ENCODE results near the gene FTO.

FTO gene

DNA sequence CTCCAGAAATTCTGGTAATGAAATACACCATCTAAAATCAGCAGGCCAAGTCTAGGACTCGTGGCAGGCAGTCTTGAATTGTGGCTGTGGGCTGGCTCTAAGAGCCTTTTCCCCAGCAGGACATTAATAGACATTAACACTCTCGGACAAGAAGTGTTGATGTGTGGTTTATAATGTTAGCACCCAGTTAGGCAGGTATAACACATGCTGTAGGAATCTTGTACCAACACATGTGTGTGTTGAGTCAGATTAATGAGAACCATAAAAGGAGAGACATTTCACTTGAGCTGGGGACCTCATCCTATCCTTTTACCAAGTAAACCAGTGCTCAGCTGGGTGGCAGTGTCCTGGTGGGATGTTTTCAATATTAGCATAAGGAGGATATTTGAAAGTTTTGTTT is 264.5 kb downstream of the FTO start:
- H3K27me3 ChIP-seq = no peaks in the 10 kb centered on the region
- H3K36me3 ChIP-seq = no peaks in the 10 kb centered on the region
- no peak for DNase-seq
- no peaks in the 10 kb centered on the region; the same call in 1 of the 2 replicates for H3K4me1 ChIP-seq
- TF ChIP-seq, protein P1, sequence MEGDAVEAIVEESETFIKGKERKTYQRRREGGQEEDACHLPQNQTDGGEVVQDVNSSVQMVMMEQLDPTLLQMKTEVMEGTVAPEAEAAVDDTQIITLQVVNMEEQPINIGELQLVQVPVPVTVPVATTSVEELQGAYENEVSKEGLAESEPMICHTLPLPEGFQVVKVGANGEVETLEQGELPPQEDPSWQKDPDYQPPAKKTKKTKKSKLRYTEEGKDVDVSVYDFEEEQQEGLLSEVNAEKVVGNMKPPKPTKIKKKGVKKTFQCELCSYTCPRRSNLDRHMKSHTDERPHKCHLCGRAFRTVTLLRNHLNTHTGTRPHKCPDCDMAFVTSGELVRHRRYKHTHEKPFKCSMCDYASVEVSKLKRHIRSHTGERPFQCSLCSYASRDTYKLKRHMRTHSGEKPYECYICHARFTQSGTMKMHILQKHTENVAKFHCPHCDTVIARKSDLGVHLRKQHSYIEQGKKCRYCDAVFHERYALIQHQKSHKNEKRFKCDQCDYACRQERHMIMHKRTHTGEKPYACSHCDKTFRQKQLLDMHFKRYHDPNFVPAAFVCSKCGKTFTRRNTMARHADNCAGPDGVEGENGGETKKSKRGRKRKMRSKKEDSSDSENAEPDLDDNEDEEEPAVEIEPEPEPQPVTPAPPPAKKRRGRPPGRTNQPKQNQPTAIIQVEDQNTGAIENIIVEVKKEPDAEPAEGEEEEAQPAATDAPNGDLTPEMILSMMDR (IDR thresholded peaks at IDR 0.05; ENCODE audit: low read depth, low read length) = no peak
- H3K4me3 ChIP-seq (ENCODE audit: low read depth, low read length) = no peak overlapping the region
- no peaks in the 10 kb centered on the region for H3K9me3 ChIP-seq

DNA sequence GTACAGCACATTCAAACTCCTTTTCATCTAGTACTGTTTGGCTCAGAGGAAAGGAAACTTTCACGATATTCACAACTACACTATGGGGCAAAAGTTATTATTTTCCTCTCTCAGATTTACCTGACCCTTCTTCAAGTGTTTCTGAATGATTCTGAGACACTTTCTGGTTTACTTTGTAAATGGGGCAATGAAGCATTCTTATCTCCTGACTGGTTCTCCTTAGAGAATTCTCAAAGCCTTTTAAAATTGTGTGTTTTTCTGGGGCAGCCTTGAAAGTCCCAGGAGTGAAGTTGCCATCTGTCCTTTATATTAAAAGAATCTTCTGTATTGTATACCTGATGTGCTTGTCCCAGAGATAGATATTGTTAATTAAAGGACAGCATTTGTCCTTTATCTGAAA is 264.9 kb downstream of the FTO start:
- TF ChIP-seq, protein P1 (IDR thresholded peaks at IDR 0.05; ENCODE audit: low read depth, low read length) = no peak
- Histone ChIP-seq H3K36me3 (no peaks in the 10 kb centered on the region), H3K4me3 (ENCODE audit: low read depth, low read length) (no peak overlapping the region), H3K27me3 (no peaks in the 10 kb centered on the region), H3K4me1 (no peaks in the 10 kb centered on the region; the same call in 1 of the 2 replicates), H3K9me3 (no peaks in the 10 kb centered on the region)
- DNase-seq = no peak

DNA sequence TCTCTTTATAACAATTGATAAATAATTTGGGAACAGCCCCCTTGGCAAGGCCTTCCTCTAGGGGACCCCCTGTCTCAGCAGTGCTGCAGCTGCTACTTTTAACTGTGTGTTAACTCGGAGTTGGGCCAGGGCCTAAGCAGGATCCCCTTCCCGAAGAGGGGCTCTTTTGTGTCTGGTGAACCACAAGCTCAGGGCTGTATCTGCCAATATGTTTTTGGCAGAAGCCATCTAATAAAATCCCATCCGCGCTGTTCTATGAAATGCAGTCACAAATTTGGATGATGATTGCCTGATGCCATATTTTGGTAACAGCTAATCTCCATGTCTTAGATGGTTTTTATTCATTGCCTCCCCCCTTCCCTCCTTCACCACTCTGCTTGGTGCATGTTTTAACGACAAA is 267.7 kb downstream of the FTO start:
- Histone ChIP-seq H3K27me3 (no peaks in the 10 kb centered on the region), H3K36me3 (no peaks in the 10 kb centered on the region), H3K4me1 (no peaks in the 10 kb centered on the region), H3K9me3 (no peaks in the 10 kb centered on the region), H3K4me3 (ENCODE audit: low read depth, low read length) (no peak overlapping the region)
- TF ChIP-seq, protein P1 (IDR thresholded peaks at IDR 0.05; ENCODE audit: low read depth, low read length) = no peak
- no peak for DNase-seq

DNA sequence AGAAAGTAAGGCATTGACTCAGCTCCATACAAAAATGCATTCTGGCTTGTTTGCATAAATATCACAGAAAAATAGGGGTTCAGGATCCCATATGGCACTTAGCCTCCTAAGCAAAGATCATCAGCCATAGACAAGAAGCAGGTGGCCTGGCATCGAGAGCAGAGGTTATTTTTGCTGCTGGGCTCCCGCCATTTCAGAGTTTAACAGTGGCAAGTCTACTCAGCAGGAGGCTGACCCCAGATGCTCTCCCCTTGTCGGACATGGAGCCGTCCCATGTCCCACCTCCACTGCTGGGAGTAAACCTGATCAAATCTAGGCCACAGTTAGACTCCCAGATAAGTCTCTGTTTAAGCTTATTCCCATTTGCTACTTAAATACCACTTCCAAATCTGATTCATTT is 269.1 kb downstream of the FTO start:
- Histone ChIP-seq H3K4me3 (ENCODE audit: low read depth, low read length) (no peak overlapping the region), H3K27me3 (no peaks in the 10 kb centered on the region), H3K9me3 (no peaks in the 10 kb centered on the region), H3K36me3 (no peaks in the 10 kb centered on the region), H3K4me1 (no peaks in the 10 kb centered on the region)
- DNase-seq = no peak
- TF ChIP-seq, protein P1 (IDR thresholded peaks at IDR 0.05; ENCODE audit: low read depth, low read length) = no peak

DNA sequence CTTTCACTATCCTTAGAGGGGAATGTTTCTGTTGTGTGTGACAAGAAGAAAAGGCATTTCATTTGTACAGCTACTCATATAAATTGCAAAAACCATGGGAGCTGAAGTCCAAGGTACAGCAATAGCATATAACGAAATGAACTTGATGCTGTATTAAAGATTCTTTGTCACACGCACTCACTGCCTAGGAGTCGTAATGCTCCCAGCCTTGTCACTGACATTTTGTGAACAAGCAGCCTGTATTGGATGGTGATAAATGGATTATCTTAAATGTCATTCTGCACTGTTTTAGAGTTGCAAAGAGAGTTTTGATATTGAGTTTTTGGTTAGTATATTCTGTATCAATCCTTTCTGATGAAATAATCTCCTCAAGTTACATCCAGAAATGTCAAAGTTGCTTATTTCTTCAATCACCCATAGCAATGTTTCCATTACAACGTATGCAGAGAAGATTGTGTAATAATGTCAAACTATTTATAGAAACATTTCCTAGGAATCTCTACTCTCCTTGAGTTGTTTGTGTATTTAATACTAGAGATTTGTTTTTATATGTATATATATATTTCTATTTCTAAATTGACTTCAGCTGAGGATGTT is 270.6 kb downstream of the FTO start:
- H3K27me3 ChIP-seq = no peaks in the 10 kb centered on the region
- DNase-seq = no peak
- TF ChIP-seq, protein P1 (IDR thresholded peaks at IDR 0.05; ENCODE audit: low read depth, low read length) = no peak
- no peaks in the 10 kb centered on the region for H3K36me3 ChIP-seq
- no peaks in the 10 kb centered on the region for H3K4me1 ChIP-seq
- no peaks in the 10 kb centered on the region for H3K9me3 ChIP-seq
- no peak overlapping the region for H3K4me3 ChIP-seq (ENCODE audit: low read depth, low read length)

DNA sequence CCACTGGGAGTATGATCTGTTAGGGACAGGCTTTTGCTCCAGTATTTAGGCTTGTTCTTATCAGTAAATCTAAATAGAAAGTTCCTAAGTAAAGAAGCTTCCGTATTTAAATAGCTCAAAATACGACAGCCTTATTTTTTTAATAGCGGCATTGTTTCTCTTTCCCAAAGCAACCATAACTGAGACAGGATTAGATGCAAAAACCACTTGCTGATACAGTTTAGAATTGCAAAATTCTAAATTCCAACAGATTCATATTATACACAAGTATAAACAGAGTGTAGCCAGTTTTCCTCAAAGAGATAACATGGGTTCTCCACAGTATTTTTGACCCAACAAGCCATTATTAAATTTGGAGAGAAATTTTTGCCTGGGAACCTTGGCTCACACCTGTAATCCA is 276.7 kb downstream of the FTO start:
- Histone ChIP-seq H3K4me3 (ENCODE audit: low read depth, low read length) (no peak overlapping the region), H3K4me1 (no peaks in the 10 kb centered on the region), H3K27me3 (no peaks in the 10 kb centered on the region), H3K36me3 (no peaks in the 10 kb centered on the region), H3K9me3 (no peaks in the 10 kb centered on the region)
- no peak for DNase-seq
- TF ChIP-seq, protein P1 (IDR thresholded peaks at IDR 0.05; ENCODE audit: low read depth, low read length) = no peak

Measured in BE2C (cell line).